Transverse colon (tissue), 4 donors: ENCODE data around the gene GALNT6.

Experiments used
- CTCF ChIP-seq, 5 experiments: fragments of 200-600 bp in 3 of 5; fragments of 450-650 bp in 2 of 5; sonication (generic) in 3 of 5; IDR thresholded peaks; 1 replicate in 2 of 5; 2 replicates in 3 of 5; pipeline ENCODE4 v1.5.1; 2016 to 2017; ENCODE audit warnings: antibody characterized with exemption in 5 of 5, inconsistent platforms in 3 of 5, mild to moderate bottlenecking in 2 of 5, moderate library complexity in 1 of 5
- POLR2AphosphoS5 ChIP-seq, 3 donors: sonication (generic); formaldehyde crosslinking; IDR thresholded peaks; one replicate each; pipeline ENCODE4 v1.6.1; 2016; ENCODE audit warnings: antibody characterized with exemption in 3 of 3

DNA sequence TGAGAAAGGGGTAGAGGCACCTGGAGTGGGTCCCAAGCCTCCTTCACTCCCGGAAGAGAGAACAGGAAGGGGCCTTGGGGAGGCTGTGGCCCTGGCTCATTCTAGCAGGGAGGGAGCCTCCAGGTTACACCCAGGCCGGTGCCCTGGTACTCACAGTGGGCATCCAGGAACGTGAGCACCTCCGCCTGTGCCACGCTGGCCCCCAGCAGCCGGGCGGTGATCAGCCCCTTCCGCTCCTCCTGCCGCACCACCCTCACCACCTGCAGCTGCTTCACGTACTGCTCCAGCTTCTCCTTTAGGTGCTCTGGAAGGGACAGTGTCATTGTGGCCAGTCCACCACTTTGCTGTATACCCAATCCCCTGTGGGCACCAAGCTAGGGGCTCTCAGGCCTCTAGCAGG lies 25.9 kb downstream of the GALNT6 start:
- TF ChIP-seq CTCF (IDR thresholded peaks at IDR 0.05) (no peak), POLR2AphosphoS5 (IDR thresholded peaks at IDR 0.05) (no peak)
